ENCODE measurements around the gene PRICKLE1. TPM values are rescaled to one million over a fixed set of nuclear protein-coding genes. Genes with fewer than 3 reads are reported as not detected.

Gene PRICKLE1
- total and polyA plus RNA-seq, 3 donors from 2014 or later, result 7.9 to 16.5 (median 11.5) TPM

DNA sequence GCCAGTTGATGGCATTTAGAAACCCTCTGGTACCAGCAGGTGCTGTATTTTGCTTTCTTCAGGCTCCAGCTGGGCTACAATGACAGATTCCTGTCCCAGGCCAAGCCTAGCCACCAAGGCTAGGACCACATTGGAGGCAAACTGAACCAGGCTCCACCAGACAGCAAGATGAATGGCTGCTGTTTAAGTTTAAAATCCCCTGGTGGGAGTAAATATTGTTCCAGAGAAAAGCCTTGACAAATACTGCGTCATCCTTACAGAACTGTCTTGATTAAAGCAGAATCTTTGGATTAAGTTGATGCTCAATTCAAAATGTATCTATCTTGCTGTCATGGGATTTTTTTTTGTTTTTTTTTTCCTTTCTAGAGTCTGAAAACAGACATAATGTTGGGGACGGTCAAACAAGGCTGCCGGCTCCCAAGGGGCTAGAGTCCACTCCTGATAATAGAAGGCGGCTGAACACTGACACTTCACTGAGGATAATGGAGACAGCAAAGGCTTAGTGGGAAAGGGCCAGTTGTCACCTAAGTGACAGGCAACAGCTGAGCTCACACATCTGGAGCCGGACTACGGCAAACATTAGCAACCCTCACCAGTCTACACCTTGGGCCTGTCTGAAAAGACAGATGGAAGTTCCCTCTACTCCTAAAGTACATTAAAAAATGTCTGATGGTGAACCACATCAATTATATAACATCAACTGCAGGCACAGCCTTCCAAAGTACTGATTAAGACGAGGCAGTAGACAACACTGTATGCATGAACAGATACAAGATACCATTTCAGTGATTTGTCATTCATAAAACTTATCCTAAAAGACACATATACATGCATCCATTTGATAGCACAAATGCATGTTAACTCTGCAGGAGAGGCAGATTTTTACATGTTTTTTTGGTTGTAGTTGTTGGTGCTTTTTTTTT, 1.7 kb downstream of the PRICKLE1 start:
- Histone ChIP-seq H3K4me1 (peaks cover 12% of the 10 kb centered on the region), H3K36me3 (ENCODE audit: low read depth, missing control alignments) (no peaks in the 10 kb centered on the region), H3K4me3 (peak overlapping the region; percentile 80 to 81), H3K27me3 (no peaks in the 10 kb centered on the region), H3K27ac (no peak overlapping the region), H3K9me3 (no peaks in the 10 kb centered on the region)
- intact Hi-C loops (cut with DNase I; ENCODE audit: low total_unique reads), result no loop called here
- TF ChIP-seq, protein P1, sequence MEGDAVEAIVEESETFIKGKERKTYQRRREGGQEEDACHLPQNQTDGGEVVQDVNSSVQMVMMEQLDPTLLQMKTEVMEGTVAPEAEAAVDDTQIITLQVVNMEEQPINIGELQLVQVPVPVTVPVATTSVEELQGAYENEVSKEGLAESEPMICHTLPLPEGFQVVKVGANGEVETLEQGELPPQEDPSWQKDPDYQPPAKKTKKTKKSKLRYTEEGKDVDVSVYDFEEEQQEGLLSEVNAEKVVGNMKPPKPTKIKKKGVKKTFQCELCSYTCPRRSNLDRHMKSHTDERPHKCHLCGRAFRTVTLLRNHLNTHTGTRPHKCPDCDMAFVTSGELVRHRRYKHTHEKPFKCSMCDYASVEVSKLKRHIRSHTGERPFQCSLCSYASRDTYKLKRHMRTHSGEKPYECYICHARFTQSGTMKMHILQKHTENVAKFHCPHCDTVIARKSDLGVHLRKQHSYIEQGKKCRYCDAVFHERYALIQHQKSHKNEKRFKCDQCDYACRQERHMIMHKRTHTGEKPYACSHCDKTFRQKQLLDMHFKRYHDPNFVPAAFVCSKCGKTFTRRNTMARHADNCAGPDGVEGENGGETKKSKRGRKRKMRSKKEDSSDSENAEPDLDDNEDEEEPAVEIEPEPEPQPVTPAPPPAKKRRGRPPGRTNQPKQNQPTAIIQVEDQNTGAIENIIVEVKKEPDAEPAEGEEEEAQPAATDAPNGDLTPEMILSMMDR (IDR thresholded peaks at IDR 0.05), result no peak
- TF ChIP-seq POLR2A (IDR thresholded peaks at IDR 0.05), result no peak
- no peak for DNase-seq
- WGBS, 2 donors, result 29 to 44% methylated on average over 7 of the region's 7 CpGs

DNA sequence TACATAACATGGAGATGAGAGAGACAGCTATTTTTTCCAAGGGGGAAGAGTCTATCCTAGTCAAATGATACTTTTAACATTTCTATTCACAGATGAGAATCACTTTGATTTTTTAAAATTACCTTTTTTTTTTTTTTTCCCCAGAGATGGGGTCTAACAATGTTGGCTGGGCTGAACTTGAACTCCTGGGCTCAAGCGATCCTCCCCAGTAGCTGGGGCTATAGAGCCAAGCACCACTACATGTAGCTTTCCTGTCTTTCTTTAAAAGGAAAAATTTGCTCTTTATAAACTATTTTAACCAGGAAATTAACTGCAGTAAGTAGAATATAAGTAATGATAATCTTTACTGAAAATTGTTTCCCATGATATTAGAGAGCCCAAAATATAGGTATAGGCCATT, 3.3 kb downstream of the PRICKLE1 start:
- no peak for TF ChIP-seq POLR2A (IDR thresholded peaks at IDR 0.05)
- TF ChIP-seq, protein P1 (IDR thresholded peaks at IDR 0.05), result no peak
- DNase-seq, result no peak
- Histone ChIP-seq H3K9me3 (no peaks in the 10 kb centered on the region), H3K27ac (no peak overlapping the region), H3K36me3 (ENCODE audit: low read depth, missing control alignments) (no peaks in the 10 kb centered on the region), H3K27me3 (no peaks in the 10 kb centered on the region), H3K4me3 (no peak overlapping the region), H3K4me1 (peaks cover 12% of the 10 kb centered on the region)
- WGBS, 2 donors, result 67 to 91% methylated on average over 1 of the region's 1 CpG
- intact Hi-C loops (cut with DNase I; ENCODE audit: low total_unique reads), result no loop called here

DNA sequence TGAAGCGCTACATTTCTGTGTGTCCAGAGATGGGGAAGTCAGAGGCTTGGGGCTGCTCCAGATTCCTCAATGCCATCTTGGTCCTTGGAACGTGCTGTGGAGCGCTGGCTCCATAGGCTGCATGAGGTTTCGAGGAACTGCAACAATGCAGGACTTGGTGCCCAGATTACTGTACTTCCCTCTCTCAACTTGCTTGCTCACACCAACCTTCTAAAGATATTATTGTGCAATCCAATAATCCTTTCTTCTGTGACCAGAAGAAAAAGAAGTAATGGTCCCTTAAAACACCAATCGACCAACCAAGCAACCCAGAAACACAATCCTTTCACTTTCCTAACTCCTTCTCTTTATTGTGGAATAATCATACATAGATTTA, 3.7 kb downstream of the PRICKLE1 start:
- H3K4me1 ChIP-seq, result peaks cover 12% of the 10 kb centered on the region
- TF ChIP-seq, protein P1 (IDR thresholded peaks at IDR 0.05), result no peak
- no peak for TF ChIP-seq POLR2A (IDR thresholded peaks at IDR 0.05)
- H3K27ac ChIP-seq, result no peak overlapping the region
- no peaks in the 10 kb centered on the region for H3K9me3 ChIP-seq
- 94% methylated on average over 5 of the region's 5 CpGs for WGBS, 2 donors
- intact Hi-C loops (cut with DNase I; ENCODE audit: low total_unique reads), result no loop called here
- no peak for DNase-seq
- H3K36me3 ChIP-seq (ENCODE audit: low read depth, missing control alignments), result no peaks in the 10 kb centered on the region
- no peaks in the 10 kb centered on the region for H3K27me3 ChIP-seq
- no peak overlapping the region for H3K4me3 ChIP-seq

DNA sequence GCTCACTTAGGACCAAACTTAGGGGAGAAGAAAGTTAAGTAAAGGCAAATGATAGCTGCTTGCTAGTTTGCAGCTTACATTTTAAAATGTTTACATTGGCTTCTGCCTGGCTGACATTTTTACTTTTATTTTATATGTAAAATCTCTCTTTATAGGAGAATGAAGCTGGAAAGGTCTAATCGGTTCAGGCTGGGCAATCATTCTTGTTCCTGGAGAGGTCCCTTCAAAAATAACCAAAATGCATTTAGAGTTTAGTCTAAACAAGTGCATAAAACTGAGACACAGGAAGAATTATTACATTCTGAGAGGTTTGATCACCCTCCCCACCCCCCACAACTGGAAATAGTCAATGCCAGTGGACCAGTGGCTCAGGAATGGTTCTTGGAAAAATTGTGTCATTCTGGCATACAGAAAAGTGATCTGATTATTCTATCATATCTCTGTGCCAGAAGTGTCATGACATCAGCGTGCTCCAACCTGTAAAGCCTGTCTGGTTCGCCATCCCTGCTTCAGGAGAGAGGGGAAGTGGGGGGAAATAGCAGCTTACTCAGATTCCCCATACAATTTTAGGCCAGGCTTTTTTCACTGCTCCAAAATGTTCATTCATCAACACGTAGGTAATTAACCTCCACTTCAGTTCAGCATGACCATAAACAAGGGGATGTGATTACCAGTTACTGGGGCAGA, 4.2 kb downstream of the PRICKLE1 start:
- intact Hi-C loops (cut with DNase I; ENCODE audit: low total_unique reads), result no loop called here

More for the DNA sequence above, 4.2 kb downstream of the PRICKLE1 start:
- Histone ChIP-seq H3K4me1 (peaks cover 12% of the 10 kb centered on the region), H3K27me3 (no peaks in the 10 kb centered on the region), H3K4me3 (no peak overlapping the region), H3K9me3 (no peaks in the 10 kb centered on the region), H3K36me3 (ENCODE audit: low read depth, missing control alignments) (no peaks in the 10 kb centered on the region), H3K27ac (no peak overlapping the region)
- TF ChIP-seq, protein P1 (IDR thresholded peaks at IDR 0.05), result no peak
- no peak for TF ChIP-seq POLR2A (IDR thresholded peaks at IDR 0.05)
- DNase-seq, result no peak
- 84 to 87% methylated on average over 4 of the region's 4 CpGs for WGBS, 2 donors

All from testis (tissue), 3 donors.